ENCODE results near the gene NUAK1.

GRCh38 chr12:106174876-106175275 is 36.1 kb upstream of the NUAK1 start:
- TF ChIP-seq CTCF (conservative IDR thresholded peaks at IDR 0.05; ENCODE audit: low read length) (no peak), EZH2phosphoT487 (IDR thresholded peaks at IDR 0.05; ENCODE audit: borderline replicate concordance, low read depth, low read length) (no peak)
